HCT116 (cell line): Measurements from ENCODE around the gene CTNND2.

Source experiments
- CEBPB ChIP-seq: IDR thresholded peaks from 2 replicates; pipeline ENCODE4 v1.6.1; 2012; ENCODE audit warnings: low read depth
- EZH2 ChIP-seq: fragments of 200-600 bp; sonication (generic); IDR thresholded peaks from 2 replicates; pipeline ENCODE4 v1.6.1; 2017; ENCODE audit warnings: antibody characterized with exemption, mixed run types
- EZH2phosphoT487 ChIP-seq: fragments of 200-600 bp; IDR thresholded peaks from 2 replicates; pipeline ENCODE4 v1.6.1; 2018; ENCODE audit warnings: antibody characterized with exemption, borderline replicate concordance
- FOSL1 ChIP-seq: IDR thresholded peaks from 2 replicates; pipeline ENCODE4 v1.6.1; 2012; ENCODE audit warnings: low read depth
- POLR2A ChIP-seq: IDR thresholded peaks from 2 replicates; pipeline ENCODE4 v1.7.0; 2011; ENCODE audit warnings: borderline replicate concordance; ENCODE audit not compliant: insufficient read depth, insufficient read length; ENCODE audit errors: extremely low read depth
- POLR2AphosphoS5 ChIP-seq: IDR thresholded peaks from 2 replicates; pipeline ENCODE4 v1.6.1; 2011; ENCODE audit warnings: mild to moderate bottlenecking, low read depth, low read length, moderate library complexity
- SIN3A ChIP-seq: IDR thresholded peaks from 2 replicates; pipeline ENCODE4 v1.6.1; 2012; ENCODE audit warnings: low read depth
- TCF7L2 ChIP-seq: IDR thresholded peaks from 2 replicates; pipeline ENCODE4 v1.7.0; 2011; ENCODE audit warnings: borderline replicate concordance, inconsistent platforms; ENCODE audit not compliant: insufficient read depth, insufficient read length; ENCODE audit errors: extremely low read depth
- YY1 ChIP-seq: IDR thresholded peaks from 2 replicates; pipeline ENCODE4 v1.6.1; 2011; ENCODE audit warnings: low read length, low read depth, moderate library complexity, mild to moderate bottlenecking; ENCODE audit not compliant: insufficient replicate concordance; ENCODE audit errors: extremely low read depth
- ZNF274 ChIP-seq: fragments of 200-500 bp; sonication (Bioruptor generic); IDR thresholded peaks from 2 replicates; pipeline ENCODE4 v1.6.1; 2014; ENCODE audit warnings: mild to moderate bottlenecking, low read depth, low read length, inconsistent platforms
- TF ChIP-seq, protein P1 (sequence below), 3 experiments: fragments of 200-600 bp in 1 of 3; sonication (generic) in 1 of 3; IDR thresholded peaks in 2 of 3; conservative IDR thresholded peaks in 1 of 3; 2 replicates each; pipeline ENCODE4 v1.5.1; 2012 to 2017; ENCODE audit warnings: low read depth in 2 of 3, low read length in 2 of 3, antibody characterized with exemption in 1 of 3, borderline replicate concordance in 1 of 3, control low read depth in 1 of 3, mild to moderate bottlenecking in 1 of 3, mixed read lengths in 1 of 3, mixed run types in 1 of 3, moderate library complexity in 1 of 3; ENCODE audit not compliant: insufficient read depth in 1 of 3
- TF ChIP-seq, protein P2 (sequence below): IDR thresholded peaks from 2 replicates; pipeline ENCODE4 v1.6.1; 2012; ENCODE audit warnings: low read depth
- TF ChIP-seq, protein P3 (sequence below): IDR thresholded peaks from 2 replicates; pipeline ENCODE4 v1.6.1; 2012
- TF ChIP-seq, protein P4 (sequence below): IDR thresholded peaks from 2 replicates; pipeline ENCODE4 v1.6.1; 2011; ENCODE audit warnings: mild to moderate bottlenecking, low read length, moderate library complexity; ENCODE audit not compliant: insufficient replicate concordance; ENCODE audit errors: extremely low read depth

DNA sequence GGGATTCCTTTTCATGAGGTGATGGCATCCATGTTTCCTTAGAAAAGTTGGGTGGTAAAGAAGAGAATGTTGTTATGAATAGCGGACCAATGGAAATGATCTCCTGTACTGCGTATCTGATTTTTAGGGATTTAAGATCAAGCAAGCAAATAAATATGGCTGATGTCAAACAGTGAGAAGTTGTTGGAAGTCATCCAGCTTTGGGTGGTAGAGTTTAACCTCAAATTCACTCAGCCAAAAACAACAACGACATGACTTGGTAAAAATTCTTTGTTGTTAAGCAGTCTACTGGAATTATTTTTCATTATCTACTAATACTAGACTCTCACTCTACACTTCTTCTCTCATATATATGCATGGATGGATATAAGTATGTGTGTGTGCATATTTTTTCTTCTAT, 426.5 kb downstream of the CTNND2 start:
- TF ChIP-seq POLR2A (no peak), EZH2 (no peak), FOSL1 (no peak), EZH2phosphoT487 (no peak), TCF7L2 (no peak), SIN3A (no peak), POLR2AphosphoS5 (no peak), ZNF274 (no peak), CEBPB (no peak), YY1 (no peak)
- TF ChIP-seq, protein P1, sequence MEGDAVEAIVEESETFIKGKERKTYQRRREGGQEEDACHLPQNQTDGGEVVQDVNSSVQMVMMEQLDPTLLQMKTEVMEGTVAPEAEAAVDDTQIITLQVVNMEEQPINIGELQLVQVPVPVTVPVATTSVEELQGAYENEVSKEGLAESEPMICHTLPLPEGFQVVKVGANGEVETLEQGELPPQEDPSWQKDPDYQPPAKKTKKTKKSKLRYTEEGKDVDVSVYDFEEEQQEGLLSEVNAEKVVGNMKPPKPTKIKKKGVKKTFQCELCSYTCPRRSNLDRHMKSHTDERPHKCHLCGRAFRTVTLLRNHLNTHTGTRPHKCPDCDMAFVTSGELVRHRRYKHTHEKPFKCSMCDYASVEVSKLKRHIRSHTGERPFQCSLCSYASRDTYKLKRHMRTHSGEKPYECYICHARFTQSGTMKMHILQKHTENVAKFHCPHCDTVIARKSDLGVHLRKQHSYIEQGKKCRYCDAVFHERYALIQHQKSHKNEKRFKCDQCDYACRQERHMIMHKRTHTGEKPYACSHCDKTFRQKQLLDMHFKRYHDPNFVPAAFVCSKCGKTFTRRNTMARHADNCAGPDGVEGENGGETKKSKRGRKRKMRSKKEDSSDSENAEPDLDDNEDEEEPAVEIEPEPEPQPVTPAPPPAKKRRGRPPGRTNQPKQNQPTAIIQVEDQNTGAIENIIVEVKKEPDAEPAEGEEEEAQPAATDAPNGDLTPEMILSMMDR (IDR thresholded peaks at IDR 0.05 in 2 of 3, conservative IDR thresholded peaks at IDR 0.05 in 1 of 3; ENCODE audit: borderline replicate concordance in 1 of 3, insufficient read depth in 1 of 3, low read depth in 2 of 3, low read length in 2 of 3): no peak
- TF ChIP-seq, protein P2, sequence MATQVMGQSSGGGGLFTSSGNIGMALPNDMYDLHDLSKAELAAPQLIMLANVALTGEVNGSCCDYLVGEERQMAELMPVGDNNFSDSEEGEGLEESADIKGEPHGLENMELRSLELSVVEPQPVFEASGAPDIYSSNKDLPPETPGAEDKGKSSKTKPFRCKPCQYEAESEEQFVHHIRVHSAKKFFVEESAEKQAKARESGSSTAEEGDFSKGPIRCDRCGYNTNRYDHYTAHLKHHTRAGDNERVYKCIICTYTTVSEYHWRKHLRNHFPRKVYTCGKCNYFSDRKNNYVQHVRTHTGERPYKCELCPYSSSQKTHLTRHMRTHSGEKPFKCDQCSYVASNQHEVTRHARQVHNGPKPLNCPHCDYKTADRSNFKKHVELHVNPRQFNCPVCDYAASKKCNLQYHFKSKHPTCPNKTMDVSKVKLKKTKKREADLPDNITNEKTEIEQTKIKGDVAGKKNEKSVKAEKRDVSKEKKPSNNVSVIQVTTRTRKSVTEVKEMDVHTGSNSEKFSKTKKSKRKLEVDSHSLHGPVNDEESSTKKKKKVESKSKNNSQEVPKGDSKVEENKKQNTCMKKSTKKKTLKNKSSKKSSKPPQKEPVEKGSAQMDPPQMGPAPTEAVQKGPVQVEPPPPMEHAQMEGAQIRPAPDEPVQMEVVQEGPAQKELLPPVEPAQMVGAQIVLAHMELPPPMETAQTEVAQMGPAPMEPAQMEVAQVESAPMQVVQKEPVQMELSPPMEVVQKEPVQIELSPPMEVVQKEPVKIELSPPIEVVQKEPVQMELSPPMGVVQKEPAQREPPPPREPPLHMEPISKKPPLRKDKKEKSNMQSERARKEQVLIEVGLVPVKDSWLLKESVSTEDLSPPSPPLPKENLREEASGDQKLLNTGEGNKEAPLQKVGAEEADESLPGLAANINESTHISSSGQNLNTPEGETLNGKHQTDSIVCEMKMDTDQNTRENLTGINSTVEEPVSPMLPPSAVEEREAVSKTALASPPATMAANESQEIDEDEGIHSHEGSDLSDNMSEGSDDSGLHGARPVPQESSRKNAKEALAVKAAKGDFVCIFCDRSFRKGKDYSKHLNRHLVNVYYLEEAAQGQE: no peak
- TF ChIP-seq, protein P3, sequence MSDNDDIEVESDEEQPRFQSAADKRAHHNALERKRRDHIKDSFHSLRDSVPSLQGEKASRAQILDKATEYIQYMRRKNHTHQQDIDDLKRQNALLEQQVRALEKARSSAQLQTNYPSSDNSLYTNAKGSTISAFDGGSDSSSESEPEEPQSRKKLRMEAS: no peak
- TF ChIP-seq, protein P4, sequence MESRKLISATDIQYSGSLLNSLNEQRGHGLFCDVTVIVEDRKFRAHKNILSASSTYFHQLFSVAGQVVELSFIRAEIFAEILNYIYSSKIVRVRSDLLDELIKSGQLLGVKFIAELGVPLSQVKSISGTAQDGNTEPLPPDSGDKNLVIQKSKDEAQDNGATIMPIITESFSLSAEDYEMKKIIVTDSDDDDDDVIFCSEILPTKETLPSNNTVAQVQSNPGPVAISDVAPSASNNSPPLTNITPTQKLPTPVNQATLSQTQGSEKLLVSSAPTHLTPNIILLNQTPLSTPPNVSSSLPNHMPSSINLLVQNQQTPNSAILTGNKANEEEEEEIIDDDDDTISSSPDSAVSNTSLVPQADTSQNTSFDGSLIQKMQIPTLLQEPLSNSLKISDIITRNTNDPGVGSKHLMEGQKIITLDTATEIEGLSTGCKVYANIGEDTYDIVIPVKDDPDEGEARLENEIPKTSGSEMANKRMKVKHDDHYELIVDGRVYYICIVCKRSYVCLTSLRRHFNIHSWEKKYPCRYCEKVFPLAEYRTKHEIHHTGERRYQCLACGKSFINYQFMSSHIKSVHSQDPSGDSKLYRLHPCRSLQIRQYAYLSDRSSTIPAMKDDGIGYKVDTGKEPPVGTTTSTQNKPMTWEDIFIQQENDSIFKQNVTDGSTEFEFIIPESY: no peak
